Right lobe of liver (tissue), 6 donors: ENCODE data around the gene MUC5AC. TPM values are rescaled to one million over a fixed set of nuclear protein-coding genes. Genes with fewer than 3 reads are reported as not detected.
"Not testable (repeated sequence)": the region's sequence is repeated elsewhere in the genome, so short reads cannot be mapped to it uniquely, and the experiment has no call there.

Source experiments
- ATAC-seq, 4 donors: fragments of 200-7000 bp; cut with Tn5 transposase; one replicate each; pipeline ENCODE4 v1.9.1; 2020; ENCODE audit warnings: mild to moderate bottlenecking in 4 of 4, moderate library complexity in 4 of 4
- DNase-seq, 3 donors: peaks; one replicate each; pipeline ENCODE4 v3.0.0-alpha.2; 2020
- H3K27ac ChIP-seq, 3 donors: fragments of 200-600 bp; one replicate each; pipeline ENCODE4 v1.8.0; 2022
- H3K27me3 ChIP-seq, 2 donors: fragments of 200-600 bp; one replicate each; pipeline ENCODE4 v1.8.0; 2022
- H3K36me3 ChIP-seq, 4 donors: fragments of 200-600 bp; sonication (generic) in 1 of 4; one replicate each; pipeline versions ENCODE4 v1.5.1 to v1.8.0; 2017 to 2022; ENCODE audit warnings: control low read depth in 1 of 4
- H3K4me1 ChIP-seq, 4 donors: fragments of 200-600 bp; sonication (generic) in 1 of 4; one replicate each; pipeline versions ENCODE4 v1.5.1 to v1.8.0; 2017 to 2022; ENCODE audit warnings: control low read depth in 1 of 4
- H3K4me3 ChIP-seq, 3 donors: fragments of 200-600 bp; one replicate each; pipeline ENCODE4 v1.8.0; 2022
- H3K9me3 ChIP-seq, 4 donors: fragments of 200-600 bp; sonication (generic) in 1 of 4; one replicate each; pipeline versions ENCODE4 v1.5.1 to v1.8.0; 2017 to 2022; ENCODE audit warnings: control low read depth in 1 of 4
- POLR2A ChIP-seq: fragments of 450-650 bp; IDR thresholded peaks from one replicate; pipeline ENCODE4 v1.6.1; 2017; ENCODE audit warnings: antibody characterized with exemption, mild to moderate bottlenecking
- WGBS: methylation state at CpG from one replicate; pipeline ENCODE4 v1.1.6; 2018; ENCODE audit warnings: low coverage, low lambda C conversion rate; ENCODE audit not compliant: insufficient coverage; ENCODE audit errors: missing lambda C conversion rate; 5-methylcytosine and 5-hydroxymethylcytosine counted together
- intact Hi-C, 2 donors: fragments of 100-400 bp; cut with DNase I; formaldehyde crosslinking; loops; one replicate each; pipeline versions ENCODE4 v1.11.2 to v1.14.1; 2022
- total RNA-seq, 6 experiments: library from RNA; depleted of rRNA in 2 of 6; stranded (reverse); fragments of >200 nt in 2 of 6; fragmentation: NEBNext Ultra II Directional in 3 of 6; extraction: Animal tissue kit (Norgen Biotek cat#: 25700) in 3 of 6; gene quantifications; one replicate each; pipeline versions ENCODE4 v1.1.0 to v1.2.4, GENCODE V29; 2016 to 2023
- TF ChIP-seq, protein P1 (sequence below), 4 donors: fragments of 200-600 bp in 3 of 4; fragments of 450-650 bp in 1 of 4; IDR thresholded peaks; one replicate each; pipeline versions ENCODE4 v1.5.1 to v1.8.0; 2016 to 2022; ENCODE audit warnings: antibody characterized with exemption in 4 of 4, mild to moderate bottlenecking in 2 of 4
- donor health status: DM: no; HTN: yes; CAD: no.
- donor health status: DM: no; HTN: no; CAD: no.
- donor health status: DM: no; HTN: no; CAD: no.
- donor health status: DM: no; HTN: yes; CAD: no.
- donor health status: DM: no; HTN: yes; CAD: no.

MUC5AC gene
- total RNA-seq, 6 experiments from 2014 or later = not detected

- TF ChIP-seq, protein P1, sequence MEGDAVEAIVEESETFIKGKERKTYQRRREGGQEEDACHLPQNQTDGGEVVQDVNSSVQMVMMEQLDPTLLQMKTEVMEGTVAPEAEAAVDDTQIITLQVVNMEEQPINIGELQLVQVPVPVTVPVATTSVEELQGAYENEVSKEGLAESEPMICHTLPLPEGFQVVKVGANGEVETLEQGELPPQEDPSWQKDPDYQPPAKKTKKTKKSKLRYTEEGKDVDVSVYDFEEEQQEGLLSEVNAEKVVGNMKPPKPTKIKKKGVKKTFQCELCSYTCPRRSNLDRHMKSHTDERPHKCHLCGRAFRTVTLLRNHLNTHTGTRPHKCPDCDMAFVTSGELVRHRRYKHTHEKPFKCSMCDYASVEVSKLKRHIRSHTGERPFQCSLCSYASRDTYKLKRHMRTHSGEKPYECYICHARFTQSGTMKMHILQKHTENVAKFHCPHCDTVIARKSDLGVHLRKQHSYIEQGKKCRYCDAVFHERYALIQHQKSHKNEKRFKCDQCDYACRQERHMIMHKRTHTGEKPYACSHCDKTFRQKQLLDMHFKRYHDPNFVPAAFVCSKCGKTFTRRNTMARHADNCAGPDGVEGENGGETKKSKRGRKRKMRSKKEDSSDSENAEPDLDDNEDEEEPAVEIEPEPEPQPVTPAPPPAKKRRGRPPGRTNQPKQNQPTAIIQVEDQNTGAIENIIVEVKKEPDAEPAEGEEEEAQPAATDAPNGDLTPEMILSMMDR (IDR thresholded peaks at IDR 0.05) = no peak
- no peak for TF ChIP-seq POLR2A
- H3K27me3 ChIP-seq = no peaks in the 10 kb centered on the region
- WGBS = 88% methylated on average over 9 of the region's 39 CpGs
- intact Hi-C loops = no loop called here
- no peak overlapping the region for H3K27ac ChIP-seq
- H3K9me3 ChIP-seq = no peaks in the 10 kb centered on the region
- no peak overlapping the region for H3K4me3 ChIP-seq
- DNase-seq = peak in 2 of 3 donors; percentile 13 to 44
- no peaks in the 10 kb centered on the region for H3K36me3 ChIP-seq
- no peaks in the 10 kb centered on the region for H3K4me1 ChIP-seq
- no peak for ATAC-seq
Observed at GRCh38 chr11:1109918-1110705, 47.6 kb upstream of the MUC5AC start.

- WGBS = 43% methylated on average over 3 of the region's 10 CpGs
- H3K4me1 ChIP-seq = no peaks in the 10 kb centered on the region
- no peak for ATAC-seq
- intact Hi-C loops = no loop called here
- no peaks in the 10 kb centered on the region for H3K27me3 ChIP-seq
- TF ChIP-seq, protein P1 (IDR thresholded peaks at IDR 0.05) = no peak
- no peak for TF ChIP-seq POLR2A
- H3K27ac ChIP-seq = no peak overlapping the region
- no peaks in the 10 kb centered on the region for H3K36me3 ChIP-seq
- no peak overlapping the region for H3K4me3 ChIP-seq
- peak; percentile 13 to 43 (median 40) for DNase-seq
- H3K9me3 ChIP-seq = no peaks in the 10 kb centered on the region
Observed at GRCh38 chr11:1111545-1112212, 46.1 kb upstream of the MUC5AC start.

GRCh38 chr11:1112351-1113191 lies 45.2 kb upstream of the MUC5AC start:
- no peak overlapping the region for H3K27ac ChIP-seq
- no peaks in the 10 kb centered on the region for H3K9me3 ChIP-seq
- ATAC-seq (no peak), DNase-seq (peak; percentile 7 to 39 (median 33))
- no peak overlapping the region for H3K4me3 ChIP-seq
- 66% methylated on average over 3 of the region's 14 CpGs for WGBS
- no peaks in the 10 kb centered on the region for H3K36me3 ChIP-seq
- TF ChIP-seq, protein P1 (IDR thresholded peaks at IDR 0.05) = no peak
- TF ChIP-seq POLR2A = no peak
- no peaks in the 10 kb centered on the region for H3K27me3 ChIP-seq
- H3K4me1 ChIP-seq = no peaks in the 10 kb centered on the region
- intact Hi-C loops = no loop called here

GRCh38 chr11:1113405-1114201 lies 44.1 kb upstream of the MUC5AC start:
- no peak for ATAC-seq

DNA sequence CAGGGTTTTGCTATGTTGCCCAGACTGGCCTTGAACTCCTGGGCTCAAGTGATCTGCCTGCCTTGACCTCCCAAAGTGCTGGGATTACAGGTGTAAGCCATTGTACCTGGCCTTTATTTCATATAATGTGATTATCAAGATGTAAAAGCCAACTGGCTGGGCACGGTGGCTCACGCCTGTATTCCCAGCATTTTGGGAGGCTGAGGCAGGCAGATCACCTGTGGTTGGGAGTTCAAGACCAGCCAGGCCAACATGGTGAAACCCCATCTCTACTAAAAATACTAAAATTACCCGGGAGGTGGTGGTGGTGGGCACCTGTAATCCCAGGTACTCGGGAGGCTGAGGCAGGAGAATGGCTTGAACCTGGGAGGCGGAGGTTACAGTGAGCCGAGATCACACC lies 42.5 kb upstream of the MUC5AC start:
- H3K4me1 ChIP-seq, H3K4me3 ChIP-seq, H3K27me3 ChIP-seq, H3K9me3 ChIP-seq, H3K36me3 ChIP-seq, ATAC-seq, intact Hi-C loops, H3K27ac ChIP-seq: not testable (repeated sequence)
- 66% methylated on average over 6 of the region's 6 CpGs for whole genome bisulfite sequencing
- peak in 2 of 3 donors; percentile 10 to 14 for DNase-seq

More at GRCh38 chr11:1113405-1114201, 44.1 kb upstream of the MUC5AC start:
- no peak overlapping the region for H3K27ac ChIP-seq
- no peaks in the 10 kb centered on the region for H3K36me3 ChIP-seq
- DNase-seq = peak; percentile 17 to 54 (median 35)
- H3K9me3 ChIP-seq = no peaks in the 10 kb centered on the region
- no peaks in the 10 kb centered on the region for H3K4me1 ChIP-seq
- no peak overlapping the region for H3K4me3 ChIP-seq
- intact Hi-C loops = no loop called here
- 65% methylated on average over 6 of the region's 36 CpGs for WGBS
- no peaks in the 10 kb centered on the region for H3K27me3 ChIP-seq
- TF ChIP-seq, protein P1 (IDR thresholded peaks at IDR 0.05) = no peak
- no peak for TF ChIP-seq POLR2A
